HG02759 (cell line): ENCODE measurements around the gene CDR2L.
"Not testable (repeated sequence)": the region's sequence is repeated elsewhere in the genome, so short reads cannot be mapped to it uniquely, and the experiment has no call there.

ENCODE experiments used
- ATAC-seq: cut with Tn5 transposase; IDR thresholded peaks from one replicate; pipeline ENCODE4 v1.9.1; 2021; ENCODE audit warnings: mild to moderate bottlenecking, moderate library complexity; ENCODE audit not compliant: unreplicated experiment

The CDR2L gene

DNA sequence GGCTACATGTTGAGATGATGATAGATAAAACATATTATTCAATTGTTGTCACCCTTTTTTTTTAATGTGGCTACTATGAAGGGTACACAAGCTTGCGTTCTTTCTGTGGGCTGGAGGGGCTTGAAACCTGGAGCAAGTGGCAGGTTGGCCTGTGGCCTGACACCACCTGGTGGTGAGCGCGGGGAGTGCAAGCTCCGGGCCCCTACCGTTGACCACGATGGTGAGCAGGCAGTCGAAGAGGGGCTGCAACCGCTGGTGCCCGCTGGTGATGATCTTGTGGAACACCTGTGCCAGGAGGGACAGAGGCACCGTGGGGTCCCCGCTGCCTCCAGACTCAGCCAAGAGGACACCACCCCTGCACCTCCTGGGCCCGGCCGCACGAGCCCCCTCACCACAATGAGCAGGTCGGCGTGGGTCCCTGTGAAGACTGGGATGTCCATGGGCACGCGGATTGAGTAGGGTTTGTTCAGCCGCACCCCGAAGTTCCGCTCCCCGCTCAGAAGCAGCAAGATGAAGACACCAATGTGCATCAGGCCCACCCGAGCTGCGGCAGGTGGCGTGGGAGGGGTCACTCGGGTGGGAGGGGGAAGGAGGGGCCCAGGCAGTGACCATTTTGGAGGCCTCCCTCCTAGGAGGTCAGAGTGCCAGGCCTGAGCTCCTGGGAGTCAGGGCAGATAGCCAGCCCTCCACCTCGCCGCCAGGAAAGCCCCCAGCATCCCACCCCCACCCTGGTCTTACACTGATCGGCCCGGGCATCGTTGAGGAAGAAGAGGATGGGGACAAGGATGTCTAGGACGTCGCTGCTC, 29.3 kb upstream of the CDR2L start:
- no peak for ATAC-seq

DNA sequence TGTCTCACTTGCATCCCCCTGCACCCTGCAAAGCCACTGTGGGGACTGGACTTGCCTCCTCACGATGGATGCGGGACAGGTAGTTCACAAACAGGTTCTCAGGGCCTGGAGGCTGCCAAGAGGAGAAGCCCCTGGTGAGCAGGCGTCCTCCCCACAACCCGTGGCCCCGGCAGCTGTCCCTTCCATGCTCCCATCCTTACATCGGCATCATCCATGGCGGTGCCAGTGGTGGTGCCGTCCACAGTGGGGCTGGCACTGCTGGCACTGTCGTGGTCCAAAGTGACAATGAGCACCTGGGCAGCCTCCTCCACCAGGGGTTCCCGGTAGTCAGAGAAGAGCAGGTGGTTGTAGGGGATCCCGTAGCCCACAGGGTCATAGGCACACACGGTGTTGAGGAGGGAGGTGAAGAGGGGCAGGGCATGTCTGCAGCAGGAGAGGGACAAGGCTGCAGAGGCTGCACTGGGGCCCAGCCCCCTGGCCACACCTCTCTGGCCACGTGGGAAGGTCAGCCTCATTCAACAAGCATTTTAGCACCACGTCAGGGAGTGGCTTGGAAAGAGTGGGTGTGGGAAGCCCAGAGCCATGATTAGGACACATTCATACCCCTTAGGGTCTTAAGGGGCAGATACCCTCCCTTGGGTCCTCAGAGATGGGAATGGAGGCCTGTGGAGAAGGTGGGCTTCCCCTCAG, 27.5 kb upstream of the CDR2L start:
- no peak for ATAC-seq

DNA sequence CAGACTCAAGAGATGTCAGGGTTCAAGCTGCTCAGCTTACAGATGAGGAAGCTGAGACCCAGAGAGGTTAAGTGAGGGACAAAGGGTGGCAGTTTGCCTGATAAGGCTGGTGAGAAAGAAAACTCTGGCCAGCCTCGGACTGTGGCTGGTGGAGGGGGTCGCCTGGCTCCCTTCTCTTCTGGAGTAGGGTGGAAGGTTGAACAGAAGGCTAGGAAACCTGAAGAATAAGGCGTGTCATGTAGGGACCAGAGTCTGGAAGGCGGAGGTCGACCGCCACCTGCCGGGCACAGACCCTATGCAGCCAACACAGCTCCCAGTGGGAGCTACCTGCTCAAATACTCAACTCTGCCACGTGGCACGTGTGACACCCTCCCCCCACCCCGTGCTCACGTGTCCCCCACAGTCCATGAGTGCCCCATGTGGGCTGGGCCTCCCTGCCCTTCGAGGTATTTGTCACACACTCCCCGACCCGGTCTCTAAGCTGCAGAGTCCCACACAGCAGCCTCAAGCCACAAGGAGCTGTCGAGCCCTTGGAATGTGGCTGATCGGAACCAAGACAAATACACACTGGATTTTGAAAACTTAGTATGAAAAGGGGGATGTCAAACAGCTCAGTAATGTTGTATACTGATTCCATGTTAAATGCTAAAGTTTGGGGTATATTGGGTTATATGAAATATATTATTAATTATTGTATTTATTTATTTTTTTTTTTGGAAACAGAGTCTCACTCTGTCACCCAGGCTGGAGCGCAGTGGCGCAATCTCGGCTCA, 26.7 kb upstream of the CDR2L start:
- ATAC-seq, result no peak

DNA sequence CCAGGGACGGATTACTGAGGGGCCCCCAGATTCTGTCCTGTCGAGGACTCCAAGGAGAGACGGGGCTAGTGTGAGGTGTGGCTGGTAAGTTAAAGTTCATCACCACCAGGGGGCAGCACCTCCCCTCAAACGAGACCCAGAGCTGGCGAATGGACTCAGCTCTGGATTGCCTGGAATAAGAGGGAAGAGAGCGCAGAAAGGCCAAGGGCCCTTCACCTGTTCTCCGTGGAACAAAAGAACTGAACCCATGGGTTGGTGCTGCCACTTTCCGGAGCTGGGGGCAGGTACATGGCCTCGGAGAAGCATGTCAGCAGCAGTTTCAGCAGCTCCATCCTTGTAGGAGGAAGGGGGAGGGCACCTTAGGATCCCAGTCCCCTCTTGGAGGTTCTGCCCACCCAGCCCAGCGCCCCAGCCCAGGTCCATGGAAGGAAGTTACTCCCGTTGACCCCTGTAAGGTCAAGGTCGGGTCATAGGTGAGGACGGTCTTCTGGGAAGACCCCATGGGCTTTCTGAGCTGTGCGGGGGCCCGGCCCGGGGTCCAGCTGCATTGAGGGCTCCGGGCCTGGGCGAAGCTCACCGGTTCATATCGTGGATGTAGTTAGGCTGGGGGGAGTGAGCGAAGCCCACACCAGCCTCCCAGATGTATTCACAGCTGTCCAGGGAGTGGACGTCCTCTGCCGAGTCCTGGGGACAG, 25.6 kb upstream of the CDR2L start:
- ATAC-seq, result no peak

DNA sequence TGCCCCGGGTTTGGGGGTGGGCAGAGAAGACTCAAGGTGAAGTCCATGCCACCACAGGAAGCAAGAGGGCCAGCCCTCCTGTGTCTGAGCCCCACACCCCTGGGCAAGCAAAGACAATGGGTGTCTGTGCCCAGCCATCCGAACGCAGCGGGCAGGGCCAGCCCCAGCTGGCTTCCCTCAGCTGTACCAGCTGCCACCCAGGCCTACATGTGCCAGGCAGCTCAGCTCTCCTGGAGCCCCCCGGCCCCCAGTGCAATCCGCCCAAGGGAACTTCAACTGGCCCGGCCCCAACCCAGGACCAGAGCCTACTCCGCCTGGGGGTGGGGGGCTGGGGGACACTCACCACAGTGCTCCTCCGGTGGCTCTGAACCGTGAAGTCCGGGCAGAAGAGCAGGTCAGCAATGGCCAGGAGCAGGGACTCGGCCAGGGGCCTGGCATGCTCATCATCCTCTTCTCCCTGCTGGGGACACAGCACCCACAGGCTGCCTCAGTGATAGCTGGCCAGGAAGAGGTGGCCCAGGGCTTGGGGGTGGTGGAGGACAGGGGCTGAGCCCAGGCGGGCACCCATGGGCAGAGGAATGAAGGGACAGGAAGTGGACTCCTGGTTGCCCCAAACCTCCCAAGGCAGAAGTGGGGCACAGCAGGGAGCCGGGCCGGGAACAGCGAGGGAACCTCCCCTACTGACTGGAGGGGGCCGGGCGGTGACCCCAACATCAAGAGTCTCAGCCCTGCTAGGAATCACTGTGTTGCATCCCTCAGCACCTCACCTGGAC, 24.6 kb upstream of the CDR2L start:
- ATAC-seq, result no peak

DNA sequence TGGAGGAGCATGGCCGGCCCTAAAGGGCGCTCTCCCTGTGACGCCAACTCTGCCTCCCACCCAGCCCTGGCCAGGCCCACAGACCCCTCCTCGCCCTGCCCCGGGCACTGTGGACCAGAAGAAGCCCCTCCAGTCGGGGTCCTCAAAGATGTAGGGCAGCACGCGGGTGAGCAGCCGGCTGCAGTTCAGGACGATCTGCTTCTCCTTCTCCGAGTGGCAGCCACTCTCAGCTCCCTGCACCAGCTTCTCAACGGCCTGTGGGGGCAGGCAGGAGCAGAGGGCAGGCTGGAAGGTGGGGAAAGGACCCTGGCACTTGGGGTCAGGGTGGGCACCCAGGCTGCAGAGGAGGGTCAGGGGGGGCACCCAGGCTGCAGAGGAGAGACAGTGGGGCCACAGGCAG, 23.8 kb upstream of the CDR2L start:
- ATAC-seq, result no peak

DNA sequence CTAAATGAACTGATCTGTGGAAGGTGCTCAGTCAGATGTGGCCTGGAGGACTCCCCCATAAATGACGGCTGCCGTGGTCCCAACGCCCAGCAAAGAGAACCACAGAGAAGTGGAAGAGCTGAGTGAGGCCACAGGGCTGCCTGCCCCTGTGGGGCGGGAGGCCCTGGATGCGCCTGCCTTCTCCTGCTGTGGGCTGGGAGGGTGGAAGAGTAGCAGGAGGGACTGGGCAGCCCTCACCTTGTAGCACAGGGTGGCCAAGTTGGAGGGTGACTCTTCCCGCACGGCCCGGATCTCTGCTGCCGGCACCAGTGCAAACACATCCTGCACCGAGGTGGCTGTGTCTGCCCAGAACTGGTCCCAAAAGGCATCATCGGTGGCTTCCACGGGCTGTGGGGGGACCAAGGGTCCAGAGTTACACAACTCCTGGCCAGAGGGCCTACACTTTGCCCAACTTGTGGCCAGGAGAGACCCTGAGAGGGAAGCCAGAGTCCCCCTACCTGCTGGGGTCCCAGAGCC, 23.1 kb upstream of the CDR2L start:
- ATAC-seq, result no peak

DNA sequence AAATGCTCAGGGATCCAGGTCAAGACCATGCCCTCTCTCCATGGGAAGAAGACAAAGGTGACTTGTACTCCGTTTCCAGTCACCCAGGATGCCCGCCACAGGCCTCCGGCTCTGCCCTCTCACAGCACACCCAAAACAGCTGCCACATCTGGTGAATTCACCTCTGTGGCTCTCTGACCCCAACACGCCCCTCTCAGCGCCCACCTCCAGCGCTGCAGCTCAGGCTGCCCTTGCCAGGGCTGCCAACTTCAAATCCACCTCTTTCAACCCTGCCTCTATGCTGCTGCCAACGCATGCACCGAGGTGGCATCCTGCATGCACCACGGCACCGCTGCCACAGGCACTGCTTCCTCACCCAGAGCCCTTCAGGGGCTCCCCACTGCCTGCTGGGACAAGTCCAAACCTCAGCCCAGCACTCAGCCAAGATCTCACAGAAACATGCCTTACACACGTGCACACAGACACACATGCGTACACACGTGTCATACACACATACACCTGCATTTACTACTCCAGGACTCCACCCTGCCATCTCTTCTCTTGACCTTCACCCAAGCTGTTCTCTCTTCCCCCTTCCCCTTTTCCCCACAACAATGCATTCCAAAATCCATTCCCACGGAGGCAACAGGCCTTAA, 22.3 kb upstream of the CDR2L start:
- ATAC-seq, result no peak

DNA sequence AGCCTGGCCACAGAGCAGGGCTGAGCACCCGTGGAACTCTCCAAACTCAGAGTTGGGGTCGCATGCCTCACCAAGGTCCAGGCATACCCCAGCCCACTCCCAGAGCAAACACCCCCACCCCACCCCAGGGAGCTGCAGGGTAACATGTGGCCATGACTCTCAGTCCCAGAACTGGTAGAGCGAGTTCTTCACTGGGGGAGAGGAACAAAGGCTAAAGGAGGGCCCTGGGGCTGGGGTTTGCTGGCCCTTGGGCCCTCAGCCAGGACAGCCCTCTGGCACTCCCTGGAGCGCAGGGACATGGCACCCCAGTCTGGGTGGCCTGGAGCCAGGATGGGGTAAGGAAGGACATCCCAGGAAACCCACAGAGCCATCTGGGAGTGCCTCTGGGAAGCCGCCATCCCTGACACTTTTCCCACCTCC, 19.1 kb upstream of the CDR2L start:
- ATAC-seq, result no peak

DNA sequence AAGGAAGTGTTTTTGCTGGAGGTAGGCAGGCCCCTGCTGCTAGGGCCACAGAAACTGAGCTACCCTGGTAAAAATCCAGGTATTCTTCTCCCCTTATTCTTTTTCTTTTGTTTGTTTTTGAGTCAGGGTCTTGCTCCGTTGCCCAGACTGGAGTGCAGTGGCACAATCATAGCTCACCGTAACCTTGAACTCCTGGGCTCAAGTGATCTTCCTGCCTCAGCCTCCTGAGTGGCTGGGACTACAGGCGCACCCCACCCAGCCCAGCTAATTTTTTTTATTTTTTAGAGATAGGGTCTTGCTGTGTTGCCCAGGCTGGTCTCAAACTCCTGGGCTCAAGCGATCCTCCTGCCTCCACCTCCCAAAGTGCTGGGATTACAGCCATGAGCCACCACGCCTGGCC, 17.9 kb upstream of the CDR2L start:
- ATAC-seq, result not testable (repeated sequence)

DNA sequence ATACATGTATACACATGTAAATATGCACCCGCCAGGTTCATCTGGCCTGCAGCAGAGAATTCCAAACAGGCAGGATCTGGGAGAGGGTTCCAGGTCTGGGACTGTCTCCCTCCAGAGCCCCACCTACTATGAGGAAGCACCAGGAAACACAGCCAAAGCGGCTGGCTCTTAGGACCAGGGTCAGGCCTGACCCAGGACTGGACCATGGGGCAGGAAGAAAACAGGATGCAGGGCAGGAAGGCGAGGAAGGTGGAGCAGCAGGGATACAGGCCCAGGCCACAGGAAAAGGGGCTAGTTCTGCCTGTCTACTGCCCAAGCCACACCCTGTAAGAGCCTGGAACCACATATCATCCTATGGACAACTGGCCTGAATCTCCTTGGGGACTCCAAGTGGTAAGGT, 17.0 kb upstream of the CDR2L start:
- no peak for ATAC-seq

DNA sequence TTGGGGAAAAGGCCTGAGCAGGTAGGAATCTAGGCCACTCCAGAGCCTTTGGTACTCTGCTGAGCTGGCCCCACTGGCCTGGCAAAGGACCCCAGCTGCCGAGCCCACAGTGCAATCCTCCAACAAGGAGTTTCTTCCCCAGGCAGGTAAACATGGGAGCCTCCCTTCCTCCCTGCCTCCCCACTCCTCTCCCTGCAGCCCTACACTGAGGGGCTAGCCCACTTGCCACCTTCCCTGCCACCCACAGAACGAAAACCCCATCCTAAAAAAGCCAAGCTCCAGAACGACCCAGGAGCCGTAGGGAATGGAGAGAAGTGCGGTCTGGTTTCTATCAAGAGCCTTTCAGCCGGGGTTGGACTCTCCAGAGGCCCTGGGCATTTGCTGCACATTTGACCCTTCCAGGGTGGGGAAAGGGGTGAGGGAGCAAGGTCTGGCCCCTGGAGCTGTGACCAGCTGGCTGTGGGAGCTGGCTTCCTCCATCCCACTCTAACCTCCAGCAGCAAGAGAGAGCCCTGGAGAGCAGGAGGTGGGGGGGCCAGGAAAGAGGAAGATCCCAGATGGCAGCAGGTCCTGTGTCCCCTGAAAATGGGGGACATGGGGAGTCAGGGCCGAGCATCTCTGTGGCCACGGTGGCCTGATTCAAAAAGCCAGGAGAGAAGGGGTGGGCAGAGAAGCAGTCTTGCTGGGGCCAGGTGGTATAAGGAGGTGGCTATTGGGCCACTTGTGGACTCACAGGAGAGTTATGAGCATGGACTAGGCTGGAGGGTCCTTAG, 16.2 kb upstream of the CDR2L start:
- ATAC-seq, result no peak

DNA sequence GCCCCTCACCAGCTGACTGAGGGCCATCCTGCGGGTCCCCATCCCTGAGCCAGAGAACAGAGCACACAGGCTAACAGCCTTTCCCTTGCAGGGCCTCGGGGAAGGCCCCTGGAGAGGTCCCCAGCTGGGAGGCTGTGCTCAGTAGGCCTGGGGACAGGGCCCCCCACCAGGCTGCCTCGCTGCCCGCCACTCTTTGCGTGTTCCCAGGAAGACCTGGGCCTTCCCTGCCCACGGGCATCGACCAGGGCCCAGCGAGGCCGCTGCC, 15.7 kb upstream of the CDR2L start:
- ATAC-seq, result no peak

DNA sequence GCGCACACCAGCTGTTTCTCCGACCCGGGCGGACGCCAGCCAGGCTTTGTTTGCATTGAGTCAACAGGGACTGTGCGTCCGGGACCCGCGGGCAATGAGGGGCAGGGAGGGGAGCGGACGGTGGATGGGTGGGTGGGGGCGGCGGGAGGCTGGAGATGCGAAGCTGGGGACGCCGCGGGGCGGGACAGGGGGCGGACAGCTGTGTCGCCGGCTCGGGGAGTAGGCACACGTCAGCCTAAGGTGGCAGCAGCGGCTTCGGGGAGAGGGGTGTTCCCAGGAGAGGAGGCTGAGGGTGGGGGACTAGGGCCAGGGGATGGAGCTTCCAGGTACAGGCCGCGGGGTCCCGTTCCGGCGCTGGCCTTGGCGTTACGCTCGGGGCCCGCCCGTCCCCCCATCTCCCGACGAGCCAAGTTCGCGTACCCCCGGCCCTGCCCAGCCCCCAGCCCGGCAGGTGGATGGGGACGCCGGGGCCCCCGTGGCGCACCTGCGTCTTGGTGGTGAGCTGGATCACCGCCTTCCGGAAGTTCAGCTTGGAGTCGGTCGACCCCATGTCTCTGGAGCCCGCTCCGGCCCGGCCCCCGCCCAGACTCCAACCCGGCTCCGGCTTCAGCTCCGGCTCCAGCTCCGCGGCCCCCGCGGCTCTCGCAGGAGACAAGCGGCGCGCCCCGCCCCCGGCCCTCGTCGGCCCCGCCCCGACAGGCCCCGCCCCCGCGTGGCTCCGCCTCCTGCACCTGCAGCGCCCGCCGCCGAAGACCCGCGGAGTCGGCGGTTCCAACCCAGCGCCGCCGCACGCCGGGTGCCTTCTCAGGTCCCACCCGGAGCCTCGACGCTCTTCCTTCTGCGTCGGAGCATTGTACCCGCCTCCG, 15.1 kb upstream of the CDR2L start, which contains the start of gene HID1:
HID1 (minus strand) TSS at position 653 of the 866 bp plus-strand sequence; CDS start at position 550, 103 bp downstream.
- ATAC-seq, result no peak

DNA sequence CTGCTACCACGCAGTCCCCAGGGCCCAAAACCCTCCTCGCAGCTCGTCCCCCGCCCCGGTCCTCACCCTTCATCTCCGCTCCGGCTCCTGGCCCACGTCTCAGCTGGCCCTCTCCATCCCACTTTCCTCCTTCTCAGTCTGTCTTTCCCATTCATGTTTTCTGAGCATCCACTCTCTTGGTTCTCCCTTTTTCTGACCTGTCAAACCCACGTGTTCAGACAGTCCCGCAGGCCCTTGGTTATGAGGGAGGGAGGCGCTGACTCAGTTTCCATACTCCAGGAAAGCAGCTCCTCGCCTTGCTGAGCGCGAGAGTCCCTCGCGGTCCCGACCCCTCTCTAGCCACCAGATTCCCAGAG, 14.5 kb upstream of the CDR2L start:
- ATAC-seq, result no peak

DNA sequence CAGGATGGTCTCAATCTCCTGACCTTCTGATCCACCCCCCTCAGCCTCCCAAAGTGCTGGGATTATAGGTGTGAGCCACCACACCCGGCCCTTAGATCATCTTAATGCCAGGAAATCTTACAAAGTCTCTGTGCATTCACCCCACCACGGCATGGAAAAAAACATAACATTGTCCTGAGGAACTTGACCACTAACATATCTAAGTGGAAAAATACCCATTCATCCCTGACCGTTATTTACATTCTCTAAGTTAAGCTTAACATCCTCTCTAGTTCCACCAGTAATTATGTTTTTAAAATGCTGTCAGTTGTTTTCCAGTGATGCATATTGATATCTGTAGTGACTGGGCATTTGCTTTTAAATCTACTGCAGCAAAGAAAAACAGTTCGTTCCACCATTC, 11.5 kb upstream of the CDR2L start:
- no peak for ATAC-seq

DNA sequence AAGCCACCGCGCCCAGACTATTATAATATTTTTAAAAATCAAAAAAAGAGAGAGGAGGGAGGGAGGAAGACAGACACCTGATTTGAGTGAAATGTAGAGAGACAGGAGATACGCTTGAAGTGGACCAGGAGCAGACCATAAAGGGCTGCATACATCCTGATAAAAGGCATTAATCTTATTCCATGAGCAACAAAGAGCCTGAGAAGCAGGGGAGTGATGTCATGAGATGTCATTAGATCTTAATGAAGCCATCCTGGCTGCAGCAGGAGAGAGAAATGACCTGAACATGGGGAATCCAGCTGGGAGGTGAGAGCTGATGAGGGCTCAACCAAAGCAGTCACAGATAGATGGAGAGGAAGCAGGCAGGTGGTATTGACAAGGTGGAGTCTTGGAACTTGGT, 9.6 kb upstream of the CDR2L start:
- ATAC-seq, result no peak

DNA sequence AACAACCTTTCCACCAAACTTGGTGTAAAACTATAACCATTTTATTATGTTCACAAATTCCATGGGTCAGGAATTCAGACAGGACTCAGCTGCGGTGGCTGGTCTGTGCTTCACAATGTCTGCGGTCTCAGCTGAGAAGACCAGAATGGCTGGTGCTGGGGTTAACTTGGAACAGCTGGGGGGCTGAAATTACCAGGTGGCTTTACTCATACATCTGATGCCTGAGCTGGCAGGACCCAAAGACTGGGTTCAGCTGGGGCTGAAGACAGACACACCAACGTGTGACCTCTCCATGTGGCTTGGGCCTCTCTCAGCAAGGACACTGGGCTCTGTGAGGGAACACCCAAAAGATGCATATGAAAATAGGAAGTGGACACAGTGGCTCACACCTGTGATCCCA, 9.2 kb upstream of the CDR2L start:
- no peak for ATAC-seq
